GM18511 (cell line): ENCODE measurements around the gene MGAT5.

ENCODE experiments used
- ATAC-seq: cut with Tn5 transposase; IDR thresholded peaks from one replicate; pipeline ENCODE4 v1.9.1; 2021; ENCODE audit warnings: mild to moderate bottlenecking, moderate library complexity; ENCODE audit not compliant: unreplicated experiment

Gene MGAT5

DNA sequence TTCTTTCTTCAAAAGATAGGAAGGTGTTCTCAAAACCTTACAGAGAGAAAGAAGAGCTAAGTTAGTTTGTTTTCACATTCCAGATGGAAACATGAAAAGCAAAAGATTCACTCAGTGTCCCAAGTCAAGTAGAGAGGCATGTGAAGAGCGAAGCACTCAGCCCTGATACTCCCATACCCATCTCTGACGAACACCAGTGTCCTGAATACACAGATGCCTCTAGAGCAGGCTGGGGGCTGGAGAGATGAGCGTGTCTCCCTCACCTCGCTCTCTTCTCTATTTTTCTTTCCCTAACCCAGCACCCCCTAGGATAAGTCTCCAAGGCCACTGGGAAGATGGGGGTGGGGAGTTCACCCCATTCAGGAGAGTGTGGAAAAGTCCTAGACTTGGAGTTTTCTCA, 237.2 kb downstream of the MGAT5 start:
- ATAC-seq: no peak

DNA sequence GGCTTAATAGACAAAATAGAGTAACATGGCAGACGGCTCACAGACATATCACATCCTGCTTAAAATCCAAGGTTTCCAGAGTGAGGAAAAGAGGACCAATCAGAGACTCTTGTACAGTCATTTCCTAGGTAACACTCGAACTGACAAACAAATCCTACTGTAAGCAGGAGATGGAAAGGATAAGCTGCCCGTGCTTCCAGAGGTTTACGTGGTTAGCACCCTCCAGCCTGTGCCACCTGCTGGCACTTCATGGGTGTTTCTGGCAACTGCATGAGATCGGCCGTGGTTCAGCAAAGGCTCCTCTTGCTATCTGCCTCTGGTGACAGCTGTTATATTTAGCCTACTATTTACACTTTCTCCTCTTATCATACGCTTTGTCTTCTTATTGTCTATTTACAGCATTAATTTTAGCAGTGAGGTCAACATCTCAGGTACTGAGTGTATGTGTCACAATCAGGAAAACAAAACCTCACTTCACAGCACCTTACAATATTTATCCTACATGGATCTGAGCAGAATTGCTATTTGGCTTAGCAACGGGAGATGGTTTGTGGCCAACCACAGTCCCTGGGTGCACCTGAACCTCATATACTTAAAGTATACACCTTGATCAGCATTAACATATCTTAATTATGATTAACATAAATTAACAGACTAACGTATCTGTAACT, 238.0 kb downstream of the MGAT5 start:
- no peak for ATAC-seq

DNA sequence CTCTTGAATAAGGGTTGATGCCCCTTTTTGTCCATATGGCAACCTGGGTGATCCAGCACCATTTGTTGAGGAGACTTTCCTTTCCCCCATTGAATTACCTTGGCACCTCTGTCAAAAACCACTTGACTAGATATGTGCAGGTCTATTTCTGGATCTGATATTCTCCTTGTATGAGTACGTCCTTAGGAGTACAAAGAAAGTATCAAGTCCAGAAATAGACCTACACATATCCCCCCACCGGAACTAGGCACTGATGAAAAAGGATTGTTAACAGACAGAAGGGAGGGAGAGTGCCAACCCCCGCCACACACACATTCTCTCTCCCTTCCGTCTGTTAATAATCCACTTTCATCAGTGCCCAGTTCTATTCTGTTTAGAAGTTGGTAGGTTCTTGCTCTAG, 239.9 kb downstream of the MGAT5 start:
- no peak for ATAC-seq

DNA sequence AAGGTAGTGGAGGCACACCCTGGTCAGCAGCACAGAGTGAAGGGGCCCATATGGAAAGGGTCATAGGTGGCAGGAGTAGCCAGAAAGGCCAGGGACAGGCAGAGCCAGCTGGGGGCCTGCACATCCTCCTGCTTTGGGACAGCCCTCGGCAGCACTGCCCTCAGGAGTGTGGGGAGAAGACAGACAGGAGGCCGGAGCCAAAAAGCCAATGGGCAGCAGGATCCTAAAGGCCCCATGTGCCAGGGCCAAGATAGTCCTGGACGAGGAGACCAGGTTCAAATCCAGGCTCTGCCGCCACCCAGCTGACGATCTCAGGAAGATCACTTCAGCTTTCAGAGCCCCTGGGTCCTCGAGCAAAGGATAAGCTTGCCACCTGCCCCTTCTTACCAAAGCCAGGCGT, 244.8 kb downstream of the MGAT5 start:
- no peak for ATAC-seq

GRCh38 chr2:134499307-134499926, 245.5 kb downstream of the MGAT5 start:
- no peak for ATAC-seq

DNA sequence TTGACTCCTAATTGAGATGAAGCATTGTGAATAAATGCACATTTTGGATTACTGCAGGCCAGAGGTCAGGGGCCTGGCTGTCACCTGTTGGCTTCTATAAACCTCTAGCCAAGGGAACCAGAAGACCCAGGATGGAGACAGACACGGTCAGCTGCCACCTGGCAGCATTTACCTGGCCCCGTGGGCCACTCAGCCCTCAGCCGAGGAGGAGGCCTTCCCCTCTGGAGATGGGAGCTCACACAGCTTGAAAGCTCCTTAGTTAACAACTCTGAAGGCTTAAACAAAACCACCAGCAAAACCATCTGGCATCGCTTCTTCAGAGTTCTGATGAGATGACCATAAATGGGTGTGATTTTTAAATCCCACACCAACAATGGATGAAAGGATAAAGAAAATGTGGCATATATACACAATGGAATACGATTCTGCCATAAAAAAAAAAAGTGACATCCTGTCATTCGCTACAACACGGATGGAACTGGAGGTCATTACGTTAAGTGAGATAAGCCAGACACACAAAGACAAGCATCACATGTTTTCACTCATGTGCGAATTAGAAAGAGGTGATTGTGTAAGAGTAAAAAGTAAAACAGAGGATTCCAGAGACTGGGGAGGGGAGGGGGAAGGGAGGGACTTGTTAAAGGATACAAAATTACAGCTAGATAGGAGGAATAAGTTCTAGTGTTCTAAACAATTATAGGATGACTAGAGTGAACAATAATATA, 246.5 kb downstream of the MGAT5 start:
- ATAC-seq: no peak

DNA sequence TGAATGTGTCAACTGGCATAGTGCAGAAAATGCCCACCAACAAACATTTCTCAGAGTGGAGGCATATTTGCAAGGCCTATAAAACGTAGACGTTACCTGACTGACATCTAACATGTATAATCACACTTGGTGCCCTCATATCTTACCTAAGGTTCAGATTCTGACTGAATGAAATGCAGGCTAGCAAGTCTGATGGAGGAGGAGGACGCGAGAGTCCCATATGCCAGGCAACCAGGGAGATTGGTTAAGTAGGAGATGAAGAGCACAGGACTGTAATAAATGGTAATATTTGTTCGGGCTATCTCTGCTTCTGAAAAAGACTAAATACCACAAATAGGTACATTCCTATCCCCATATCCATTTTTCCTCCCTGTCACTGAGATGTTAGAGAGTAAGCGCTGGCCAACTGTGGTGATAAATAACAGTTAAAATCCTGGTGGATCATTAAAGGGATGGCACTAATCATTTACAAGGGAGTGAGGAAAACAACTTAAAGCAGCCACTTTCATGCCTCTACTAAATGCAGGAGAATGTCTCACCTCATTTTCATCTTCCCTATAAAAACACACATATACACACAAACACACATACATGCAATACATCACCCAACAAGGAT, 247.7 kb downstream of the MGAT5 start:
- ATAC-seq: no peak

DNA sequence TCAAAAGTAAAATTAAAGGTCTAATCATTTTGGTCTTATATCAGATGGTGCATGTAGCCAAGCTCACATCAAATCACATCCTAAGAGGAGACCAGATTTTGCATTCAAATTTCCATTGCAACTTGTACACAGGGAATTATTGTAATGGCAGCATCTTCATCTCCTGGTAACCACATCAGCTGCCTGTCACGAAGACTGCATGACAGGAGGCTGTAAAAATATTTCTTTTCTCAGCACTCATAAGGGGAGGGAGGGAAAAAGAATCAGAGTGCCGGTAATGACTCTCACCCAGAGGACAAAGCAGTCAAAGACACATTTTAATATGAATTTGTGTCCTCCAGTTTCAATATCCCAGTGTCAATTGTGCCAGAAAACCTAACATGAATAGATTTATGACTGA, 248.2 kb downstream of the MGAT5 start:
- no peak for ATAC-seq
